AG04450 (cell line): Measurements from ENCODE around the gene LRIG1. TPM values are rescaled to one million over a fixed set of nuclear protein-coding genes. Genes with fewer than 3 reads are reported as not detected.

Experiments used
- CTCF ChIA-PET: fragments of 300-600, 350-600 bp; formaldehyde crosslinking; extraction: SDS; loops from one replicate; lab custom pipeline; 2022; ENCODE audit warnings: antibody characterized with exemption, inconsistent platforms; lab: Charles Lee
- POLR2A ChIA-PET: fragments of 350-600 bp; formaldehyde crosslinking; extraction: SDS; loops from one replicate; lab custom pipeline; 2021; ENCODE audit warnings: antibody characterized with exemption, inconsistent platforms; lab: Yijun Ruan, JAX
- DNase-seq: peaks from one replicate; pipeline ENCODE4 v3.0.0-alpha.2; 2011; ENCODE audit warnings: low read depth, low spot score
- H3K27ac ChIP-seq: one replicate; pipeline ENCODE4 v1.5.1; 2012; ENCODE audit warnings: low read depth, low read length, control low read depth
- H3K27me3 ChIP-seq: one replicate; pipeline ENCODE4 v1.6.0; 2012; ENCODE audit warnings: low read length; ENCODE audit not compliant: control insufficient read depth, insufficient read depth
- H3K4me3 ChIP-seq: 2 replicates; pipeline ENCODE4 v1.5.1; 2011; ENCODE audit warnings: mild to moderate bottlenecking, low read depth, low read length, control low read depth
- H3K9me3 ChIP-seq: 2 replicates; pipeline ENCODE4 v1.5.1; 2012; ENCODE audit warnings: low read length; ENCODE audit not compliant: control insufficient read depth, insufficient read depth
- polyA plus RNA-seq: library from polyadenylated mRNA; depleted of rRNA; stranded (reverse); fragments of >200 nt; gene quantifications from 2 replicates; pipeline ENCODE4 v1.2.3, GENCODE V29; 2011
- TF ChIP-seq, protein P1 (sequence below): IDR thresholded peaks from 2 replicates; pipeline ENCODE4 v1.5.1; 2011; ENCODE audit warnings: low read depth, low read length, control low read depth, inconsistent platforms

Gene LRIG1
- polyA plus RNA-seq, 1 experiment, result 68.3 TPM

DNA sequence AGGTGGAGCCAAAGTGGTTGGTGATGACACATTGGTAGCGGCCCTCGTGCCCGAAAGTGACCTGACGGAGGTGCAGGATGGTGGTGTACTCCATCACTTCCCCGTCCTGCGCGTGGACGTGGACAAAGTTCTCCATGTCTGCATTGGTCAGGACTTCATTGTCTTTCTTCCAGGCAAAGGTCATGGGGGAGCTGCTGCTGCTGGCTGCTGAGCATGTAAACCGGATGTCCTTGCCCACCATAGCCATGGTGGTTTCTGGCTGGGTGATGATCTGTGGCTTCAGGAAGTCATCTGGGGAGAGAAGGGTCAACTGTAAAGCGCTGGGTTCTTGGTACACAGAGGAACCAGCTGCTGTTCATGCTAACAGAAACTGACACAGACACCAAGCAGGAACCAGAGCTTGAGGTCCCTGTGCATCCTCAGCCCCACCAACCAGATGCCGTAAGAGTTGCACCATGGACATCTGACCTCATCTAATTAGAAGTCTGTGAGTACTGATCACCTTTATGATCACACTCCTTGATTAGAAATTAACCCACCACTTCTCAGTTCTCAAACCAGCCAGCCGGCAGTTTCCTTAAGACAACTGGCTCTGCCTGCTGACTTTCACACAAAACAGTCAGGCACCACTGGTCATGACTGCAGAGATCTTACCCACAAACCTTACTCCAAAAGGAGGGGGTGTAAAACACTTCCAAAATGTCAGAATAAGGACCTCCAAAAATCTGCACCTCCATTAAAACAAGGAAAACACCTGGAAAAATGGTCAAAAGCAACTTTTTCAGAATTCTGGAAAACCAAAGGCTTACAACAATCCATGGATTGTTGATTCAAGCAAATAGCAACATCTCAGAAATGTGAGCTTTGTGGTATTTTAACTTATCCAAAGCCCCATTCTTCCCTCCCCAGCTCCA is 114.6 kb downstream of the LRIG1 start:
- Histone ChIP-seq H3K9me3 (no peaks in the 10 kb centered on the region), H3K27me3 (no peaks in the 10 kb centered on the region), H3K27ac (no peak overlapping the region), H3K4me3 (no peak overlapping the region)
- no peak for DNase-seq
- POLR2A ChIA-PET, result no interaction called here
- TF ChIP-seq, protein P1, sequence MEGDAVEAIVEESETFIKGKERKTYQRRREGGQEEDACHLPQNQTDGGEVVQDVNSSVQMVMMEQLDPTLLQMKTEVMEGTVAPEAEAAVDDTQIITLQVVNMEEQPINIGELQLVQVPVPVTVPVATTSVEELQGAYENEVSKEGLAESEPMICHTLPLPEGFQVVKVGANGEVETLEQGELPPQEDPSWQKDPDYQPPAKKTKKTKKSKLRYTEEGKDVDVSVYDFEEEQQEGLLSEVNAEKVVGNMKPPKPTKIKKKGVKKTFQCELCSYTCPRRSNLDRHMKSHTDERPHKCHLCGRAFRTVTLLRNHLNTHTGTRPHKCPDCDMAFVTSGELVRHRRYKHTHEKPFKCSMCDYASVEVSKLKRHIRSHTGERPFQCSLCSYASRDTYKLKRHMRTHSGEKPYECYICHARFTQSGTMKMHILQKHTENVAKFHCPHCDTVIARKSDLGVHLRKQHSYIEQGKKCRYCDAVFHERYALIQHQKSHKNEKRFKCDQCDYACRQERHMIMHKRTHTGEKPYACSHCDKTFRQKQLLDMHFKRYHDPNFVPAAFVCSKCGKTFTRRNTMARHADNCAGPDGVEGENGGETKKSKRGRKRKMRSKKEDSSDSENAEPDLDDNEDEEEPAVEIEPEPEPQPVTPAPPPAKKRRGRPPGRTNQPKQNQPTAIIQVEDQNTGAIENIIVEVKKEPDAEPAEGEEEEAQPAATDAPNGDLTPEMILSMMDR, result no peak
- CTCF ChIA-PET, result interaction anchor here (1.5 kb wide), 2 partner anchors 8 to 21 kb away, joined by 5 to 6 read pairs; no protein-coding TSS in a partner anchor

GRCh38 chr3:66385066-66385465 is 115.8 kb downstream of the LRIG1 start:
- ChIA-PET POLR2A (no interaction called here), CTCF (interaction anchor here (0.8 kb wide), 1 partner anchor 437 kb away, joined by 3 read pairs; no protein-coding TSS in a partner anchor)
- no peak overlapping the region for H3K4me3 ChIP-seq
- no peaks in the 10 kb centered on the region for H3K9me3 ChIP-seq
- H3K27ac ChIP-seq, result no peak overlapping the region
- TF ChIP-seq, protein P1, result no peak
- no peaks in the 10 kb centered on the region for H3K27me3 ChIP-seq
- no peak for DNase-seq

DNA sequence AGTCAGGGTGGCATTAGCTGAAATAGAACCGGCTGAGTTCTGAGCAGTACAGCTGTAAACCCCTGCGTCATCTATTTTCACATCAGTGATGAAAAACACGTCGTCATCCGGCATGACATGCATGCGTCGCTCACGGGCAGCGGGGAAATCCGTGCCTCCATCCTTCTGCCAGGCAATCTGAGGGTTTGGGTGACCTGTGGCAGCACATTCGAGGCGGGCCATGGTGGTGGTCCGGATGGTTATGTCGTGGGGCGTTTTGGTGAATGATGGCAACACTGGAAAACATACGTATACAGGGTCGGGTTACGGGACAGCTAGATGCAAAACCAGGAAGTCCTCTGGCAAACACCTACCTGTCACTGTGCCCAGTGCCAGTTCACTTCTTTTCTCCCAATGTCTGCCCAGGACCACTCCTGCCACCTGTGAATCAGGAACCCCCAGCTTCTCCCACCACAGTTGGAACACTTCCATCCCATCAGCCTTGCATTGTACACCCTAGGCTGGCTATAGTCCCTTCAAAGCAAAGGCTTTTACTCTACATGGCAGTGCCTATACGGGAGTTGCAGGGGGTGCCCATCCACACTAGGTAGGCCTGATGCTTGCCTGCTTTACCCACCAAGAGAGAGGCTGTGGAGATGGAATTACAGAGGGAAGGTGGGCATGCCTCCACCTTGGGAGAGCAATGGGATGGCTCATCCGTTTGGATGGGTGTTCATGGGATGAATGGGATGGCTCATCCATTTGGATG is 116.7 kb downstream of the LRIG1 start:
- H3K9me3 ChIP-seq, result no peaks in the 10 kb centered on the region
- no peak overlapping the region for H3K4me3 ChIP-seq
- CTCF ChIA-PET, result interaction anchor here (1.2 to 1.3 kb wide), 2 partner anchors 9 to 11 kb away, joined by 3 read pairs; no protein-coding TSS in a partner anchor
- POLR2A ChIA-PET, result no interaction called here
- H3K27me3 ChIP-seq, result no peaks in the 10 kb centered on the region
- TF ChIP-seq, protein P1, result no peak
- H3K27ac ChIP-seq, result no peak overlapping the region
- DNase-seq, result no peak

DNA sequence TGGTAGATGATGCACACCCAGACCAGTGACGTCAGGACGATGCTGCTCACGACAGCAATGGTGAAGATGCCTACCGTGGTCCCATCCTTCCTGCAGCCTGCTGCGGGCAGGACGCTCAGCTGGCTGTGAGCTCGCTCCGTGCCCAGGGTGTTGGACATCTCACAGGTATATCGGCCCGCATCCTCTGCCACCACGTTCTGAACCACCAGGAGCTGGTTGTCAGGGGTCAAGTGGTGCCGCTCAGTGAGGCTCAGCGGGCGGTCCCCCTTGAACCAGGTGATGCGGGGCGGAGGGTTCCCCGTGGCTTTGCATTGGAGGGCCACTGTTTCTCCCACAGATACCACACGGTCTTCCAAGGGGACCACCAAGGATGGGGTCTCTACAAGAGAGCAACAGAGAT is 117.8 kb downstream of the LRIG1 start:
- TF ChIP-seq, protein P1, result no peak
- Histone ChIP-seq H3K4me3 (no peak overlapping the region), H3K27me3 (no peaks in the 10 kb centered on the region), H3K27ac (no peak overlapping the region), H3K9me3 (no peaks in the 10 kb centered on the region)
- POLR2A ChIA-PET, result no interaction called here
- CTCF ChIA-PET, result interaction anchor here (0.6 to 1.2 kb wide), 3 partner anchors 8 to 467 kb away, joined by 3 to 4 read pairs (median 3); no protein-coding TSS in a partner anchor
- DNase-seq, result no peak
